T-helper 22 cell (primary cell): ENCODE results near the gene USF2.

ENCODE experiments used
- DNase-seq: peaks from one replicate; pipeline ENCODE4 v3.0.0-alpha.2; 2020; ENCODE audit warnings: low read depth

Gene USF2

GRCh38 chr19:35265900-35266519 lies 2.8 kb upstream of the USF2 start:
- no peak for DNase-seq

GRCh38 chr19:35266520-35267352 lies 2.0 kb upstream of the USF2 start:
- no peak for DNase-seq

DNA sequence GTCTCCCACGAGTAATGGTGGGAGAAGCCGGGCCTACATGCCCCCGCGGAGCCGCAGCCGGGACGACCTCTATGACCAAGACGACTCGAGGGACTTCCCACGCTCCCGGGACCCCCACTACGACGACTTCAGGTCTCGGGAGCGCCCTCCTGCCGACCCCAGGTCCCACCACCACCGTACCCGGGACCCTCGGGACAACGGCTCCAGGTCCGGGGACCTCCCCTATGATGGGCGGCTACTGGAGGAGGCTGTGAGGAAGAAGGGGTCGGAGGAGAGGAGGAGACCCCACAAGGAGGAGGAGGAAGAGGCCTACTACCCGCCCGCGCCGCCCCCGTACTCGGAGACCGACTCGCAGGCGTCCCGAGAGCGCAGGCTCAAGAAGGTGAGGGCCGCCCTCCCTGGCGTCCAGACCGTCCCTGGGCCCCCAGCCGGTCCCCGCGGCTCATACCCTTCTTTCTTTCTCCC lies 1.4 kb upstream of the USF2 start:
- peak; percentile 12 for DNase-seq

- DNase-seq, result peak; percentile 55
Measured at GRCh38 chr19:35267818-35268535, 785 bp upstream of the USF2 start.

GRCh38 chr19:35269438-35270117 lies 816 bp downstream of the USF2 start:
- peak; percentile 56 for DNase-seq

- DNase-seq, result no peak
Measured at GRCh38 chr19:35270381-35270811, 1.6 kb downstream of the USF2 start.

GRCh38 chr19:35271546-35271945 lies 2.8 kb downstream of the USF2 start:
- no peak for DNase-seq

DNA sequence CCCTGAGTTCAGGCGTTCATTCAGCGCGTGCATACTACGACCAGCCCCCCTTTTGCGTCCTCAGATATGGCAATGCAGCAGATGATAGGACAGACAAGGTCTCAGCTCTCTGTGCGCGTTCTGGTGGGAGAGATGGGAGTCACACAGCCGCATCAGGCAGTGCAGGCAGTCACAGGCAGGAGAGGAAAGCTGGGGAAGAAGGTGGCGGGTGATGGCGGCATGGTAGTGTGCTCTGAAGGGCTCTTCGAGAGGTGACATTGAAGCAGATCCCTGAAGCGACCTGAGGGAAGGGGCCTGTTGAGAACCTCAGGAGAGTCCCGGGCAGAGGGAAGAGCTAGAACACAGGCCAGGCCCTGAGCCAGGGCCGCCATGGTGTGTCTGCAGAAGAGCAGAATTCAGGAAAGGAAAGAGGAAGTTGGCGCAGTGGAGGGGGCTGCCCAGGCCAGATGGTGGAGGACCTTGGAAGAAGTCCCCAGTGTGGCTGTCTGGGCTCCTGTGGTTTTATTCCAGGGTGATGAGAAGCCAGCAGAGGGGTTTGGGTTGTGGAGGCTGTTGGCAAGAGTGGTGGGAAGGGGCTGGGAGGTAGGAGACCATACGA lies 3.5 kb downstream of the USF2 start:
- DNase-seq, result no peak

DNA sequence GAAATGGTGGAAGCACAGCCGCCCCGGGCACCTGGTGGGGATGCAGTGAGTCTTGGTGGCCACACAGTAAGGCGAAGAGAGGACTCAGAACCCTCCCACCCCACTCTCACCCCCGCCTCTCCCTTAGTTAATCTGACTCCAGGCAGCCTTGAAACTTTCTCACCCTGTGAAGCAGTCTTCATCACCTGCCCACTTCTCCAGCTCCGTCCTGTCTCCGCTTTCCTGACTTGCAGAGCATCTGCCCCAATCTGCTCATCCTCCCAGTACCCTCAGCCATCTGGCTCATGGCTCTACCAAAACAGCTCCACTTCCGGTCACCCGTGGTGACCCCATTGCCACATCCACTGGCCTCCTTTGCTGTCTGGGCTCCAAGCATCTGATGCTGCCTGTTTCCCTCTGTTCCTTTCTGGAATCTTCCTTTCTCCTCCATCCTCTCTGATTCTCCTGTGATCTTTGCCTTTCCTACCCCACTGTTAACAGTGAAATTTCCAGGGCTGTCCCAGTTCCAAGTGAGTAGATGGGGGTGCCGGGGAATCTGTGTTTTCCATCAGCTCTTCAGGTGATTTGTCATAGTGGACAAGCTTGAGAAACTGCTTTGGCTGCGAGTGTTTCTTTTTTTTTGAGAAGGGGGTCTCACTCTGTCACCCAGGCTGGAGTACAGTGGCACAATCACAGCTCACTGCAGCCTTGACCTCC lies 4.3 kb downstream of the USF2 start:
- DNase-seq, result no peak

DNA sequence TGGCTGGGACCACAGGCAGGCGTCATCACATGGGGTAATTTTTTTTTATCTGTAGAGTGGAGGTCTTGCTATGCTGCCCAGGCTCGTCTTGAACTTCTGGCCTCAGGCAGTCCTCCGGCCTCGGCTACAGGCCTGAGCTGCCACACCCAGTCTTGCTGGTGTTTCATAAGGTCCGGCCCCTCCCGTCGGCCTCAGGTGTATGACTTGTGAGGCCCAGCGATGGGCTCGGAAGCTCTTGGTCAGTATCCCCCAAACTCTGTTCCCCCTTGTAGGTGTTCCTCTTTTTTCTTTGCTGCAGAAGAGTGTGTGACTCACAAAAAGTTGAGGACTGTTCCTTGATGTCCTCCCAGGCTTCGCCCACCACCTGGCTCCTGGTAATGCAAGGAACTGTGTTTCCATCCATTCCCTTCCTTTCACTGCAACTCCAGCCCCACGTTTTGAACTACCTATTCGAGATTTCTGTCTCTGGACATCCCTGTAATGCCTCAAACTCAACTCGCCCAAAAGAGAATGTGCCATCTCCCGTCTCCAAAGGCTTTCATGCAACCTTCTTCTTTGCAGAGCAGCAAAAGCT lies 5.0 kb downstream of the USF2 start:
- DNase-seq, result no peak

DNA sequence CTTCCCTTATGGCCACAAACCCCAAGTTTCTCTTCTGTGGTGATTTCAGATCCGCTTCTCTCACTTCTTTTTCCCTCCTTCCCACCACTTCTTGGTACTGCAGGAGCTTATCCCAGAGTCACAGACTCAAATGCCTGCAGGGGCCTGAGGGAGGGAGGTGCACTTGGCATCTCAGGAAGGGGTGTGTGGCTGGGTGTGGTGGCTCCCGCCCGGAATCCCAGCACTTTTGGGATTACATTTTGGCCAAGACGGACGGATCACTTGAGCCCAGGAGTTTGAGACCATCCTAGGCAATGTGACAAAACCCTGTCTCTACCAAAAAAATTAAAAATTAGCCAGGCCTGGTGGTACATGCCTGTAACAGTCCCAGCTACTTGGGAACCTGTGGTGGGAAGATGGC lies 5.6 kb downstream of the USF2 start:
- DNase-seq, result no peak

GRCh38 chr19:35276706-35277281 lies 8.0 kb downstream of the USF2 start:
- no peak for DNase-seq

- DNase-seq, result no peak
Measured at GRCh38 chr19:35278578-35279284, 10.0 kb downstream of the USF2 start.

DNA sequence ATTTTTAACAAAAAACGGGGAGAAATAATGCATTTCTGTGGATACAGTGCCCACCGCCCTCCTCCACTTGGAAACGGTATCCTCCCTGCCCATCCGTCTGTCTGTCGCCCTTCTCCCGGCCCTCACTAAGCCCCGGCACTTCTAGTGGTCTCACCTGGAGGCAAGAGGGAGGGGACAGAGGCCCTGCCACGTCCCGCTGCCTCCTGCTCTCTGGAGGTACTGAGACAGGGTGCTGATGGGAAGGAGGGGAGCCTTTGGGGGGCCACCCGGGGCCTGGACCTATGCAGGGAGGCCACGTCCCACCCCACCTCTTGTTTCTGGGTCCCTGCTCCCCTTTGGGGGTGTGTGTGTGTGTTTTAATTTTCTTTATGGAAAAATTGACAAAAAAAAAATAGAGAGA lies 10.6 kb downstream of the USF2 start:
- no peak for DNase-seq

DNA sequence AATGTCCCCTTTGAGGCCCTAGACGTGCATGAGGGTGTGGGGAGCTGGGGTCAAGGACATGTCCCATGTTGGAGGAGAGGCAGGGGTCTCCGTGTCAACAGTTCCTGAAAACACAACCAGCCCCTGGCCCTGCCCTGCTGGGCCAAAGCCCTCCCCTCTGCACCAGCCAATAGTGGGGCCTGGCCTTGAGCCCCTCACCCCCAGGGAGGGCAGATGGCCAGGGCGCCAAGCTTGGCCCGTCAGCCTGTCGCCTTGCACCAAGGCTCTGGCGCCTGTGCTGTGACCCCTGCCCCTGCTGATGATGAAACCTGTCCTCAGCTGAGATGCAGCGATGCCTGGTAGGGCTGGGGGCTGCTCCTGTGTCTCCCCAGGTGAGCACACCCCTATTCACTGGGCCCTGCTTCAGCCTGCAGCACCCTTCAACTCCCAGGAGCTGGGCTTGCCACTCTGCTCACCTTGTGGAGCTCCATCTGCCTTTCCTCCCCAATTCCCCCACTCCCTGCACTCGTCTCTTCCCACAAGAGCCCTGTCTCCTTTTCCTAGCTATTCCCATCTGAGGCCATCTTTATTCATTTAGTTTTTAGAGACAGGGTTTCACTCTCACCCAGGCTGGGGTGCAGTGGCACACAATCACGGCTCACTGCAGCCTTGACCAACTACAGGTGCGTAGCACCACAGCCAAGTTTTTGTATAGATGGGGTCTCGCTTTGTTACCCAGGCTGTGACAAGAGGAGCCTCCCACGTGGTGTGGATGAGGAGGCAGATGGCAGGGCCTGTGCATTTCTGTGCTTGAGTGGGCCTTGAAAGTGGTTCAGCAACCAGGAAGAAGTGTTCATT lies 11.4 kb downstream of the USF2 start:
- no peak for DNase-seq

DNA sequence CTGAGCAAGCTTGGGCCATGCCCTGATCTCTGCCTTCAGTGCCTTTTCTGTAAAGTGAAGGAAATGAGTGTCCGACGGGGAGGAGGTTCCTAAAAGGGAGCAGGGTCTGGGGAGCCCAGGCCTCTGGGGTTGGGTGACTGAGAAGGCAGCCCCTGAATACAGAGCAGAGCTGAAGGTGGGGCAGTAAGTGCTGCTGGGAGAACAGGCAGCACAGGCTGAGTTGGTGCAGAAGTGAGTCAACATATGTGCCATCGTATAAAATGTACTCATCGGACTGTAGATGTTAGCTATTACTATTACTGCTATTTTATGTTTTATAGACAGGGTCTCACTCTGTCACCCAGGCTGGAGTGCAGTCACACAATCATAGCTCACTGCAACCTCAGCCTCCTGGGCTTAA lies 12.5 kb downstream of the USF2 start:
- no peak for DNase-seq

DNA sequence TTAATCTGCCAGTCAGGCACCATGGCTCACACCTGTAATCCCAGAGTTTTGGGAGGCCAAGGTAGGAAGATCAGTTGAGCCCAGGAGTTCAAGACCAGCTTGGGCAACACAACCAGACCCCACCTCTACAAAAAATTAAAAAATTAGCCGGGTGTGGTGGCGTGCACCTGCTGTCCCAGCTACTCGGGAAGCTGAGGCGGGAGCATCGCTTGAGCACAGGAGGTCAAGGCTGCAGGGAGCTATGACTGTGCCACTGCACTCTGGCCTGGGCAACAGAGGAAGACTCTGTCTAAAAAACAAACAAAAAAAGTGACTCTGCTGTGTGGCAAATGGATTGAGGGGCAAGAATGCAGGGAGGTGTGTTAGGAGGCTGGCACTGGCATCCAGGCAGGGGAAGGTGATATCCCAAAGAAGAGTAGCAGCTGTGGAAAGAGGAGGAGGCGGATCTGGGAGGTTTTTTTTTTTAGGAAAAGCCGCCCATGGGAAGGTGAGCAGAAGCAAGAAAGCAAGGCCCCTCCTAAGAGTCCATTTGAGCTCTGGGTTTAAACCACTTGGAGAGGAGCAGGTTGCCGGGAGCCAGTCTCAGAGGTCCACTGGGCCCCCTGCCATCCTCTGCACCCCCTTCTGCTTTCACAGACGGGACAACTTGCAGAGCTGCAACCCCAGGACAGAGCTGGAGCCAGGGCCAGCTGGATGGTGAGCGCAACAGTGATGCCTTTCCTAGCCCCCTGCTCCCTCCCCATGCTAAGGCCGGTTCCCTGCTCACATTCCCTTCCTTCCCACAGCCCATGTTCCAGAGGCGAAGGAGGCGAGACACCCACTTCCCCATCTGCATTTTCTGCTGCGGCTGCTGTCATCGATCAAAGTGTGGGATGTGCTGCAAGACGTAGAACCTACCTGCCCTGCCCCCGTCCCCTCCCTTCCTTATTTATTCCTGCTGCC lies 15.7 kb downstream of the USF2 start:
- no peak for DNase-seq

DNA sequence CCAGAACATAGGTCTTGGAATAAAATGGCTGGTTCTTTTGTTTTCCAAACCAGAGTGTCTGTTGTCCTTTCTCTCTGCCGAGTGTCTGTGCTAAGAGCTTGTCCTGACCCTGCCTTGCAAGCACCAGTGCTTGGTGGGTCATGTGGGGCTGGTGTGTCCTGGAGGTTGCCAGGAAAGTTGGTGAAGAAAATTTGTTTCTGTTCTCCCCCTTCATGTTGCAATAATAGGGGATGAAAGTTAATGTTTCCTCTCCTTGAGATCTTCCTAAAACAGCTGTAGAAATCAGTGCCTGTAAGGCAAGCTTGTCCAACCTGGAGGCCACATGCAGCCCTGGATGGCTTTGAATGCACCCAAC lies 16.3 kb downstream of the USF2 start:
- DNase-seq, result no peak
